HepG2 (cell line): ENCODE results near the gene TMC8. TPM values are rescaled to one million over a fixed set of nuclear protein-coding genes. Genes with fewer than 3 reads are reported as not detected.

Experiments
- ARNTL ChIP-seq: sonication (generic); formaldehyde crosslinking; IDR thresholded peaks from 2 replicates; pipeline ENCODE4 v1.4.0; 2020; ENCODE audit warnings: mild to moderate bottlenecking, missing genetic modification reagents
- BCL6 ChIP-seq: IDR thresholded peaks from 2 replicates; pipeline ENCODE4 v1.6.1; 2016; ENCODE audit warnings: missing genetic modification reagents, missing compliant biosample characterization
- BRD4 ChIP-seq: sonication (generic); formaldehyde crosslinking; IDR thresholded peaks from 2 replicates; pipeline ENCODE4 v1.4.0; 2020; ENCODE audit warnings: missing genetic modification reagents
- GABPB1 ChIP-seq: IDR thresholded peaks from 2 replicates; pipeline ENCODE4 v1.6.1; 2016; ENCODE audit warnings: mild to moderate bottlenecking, missing genetic modification reagents, moderate library complexity, missing compliant biosample characterization
- HMGA1 ChIP-seq: sonication (generic); formaldehyde crosslinking; conservative IDR thresholded peaks from 2 replicates; pipeline ENCODE4 v1.4.0; 2020; ENCODE audit warnings: missing genetic modification reagents
- MED13 ChIP-seq: sonication (generic); formaldehyde crosslinking; IDR thresholded peaks from 2 replicates; pipeline ENCODE4 v1.5.0; 2020; ENCODE audit warnings: missing genetic modification reagents
- NFE2L1 ChIP-seq: sonication (generic); formaldehyde crosslinking; IDR thresholded peaks from 2 replicates; pipeline ENCODE4 v1.4.0; 2020; ENCODE audit warnings: missing genetic modification reagents, mild to moderate bottlenecking, borderline replicate concordance
- NFYB ChIP-seq: sonication (generic); formaldehyde crosslinking; IDR thresholded peaks from 2 replicates; pipeline ENCODE4 v1.4.0; 2020; ENCODE audit warnings: missing genetic modification reagents
- NONO ChIP-seq, 2 experiments: fragments of 450-650 bp in 1 of 2; sonication (generic) in 1 of 2; formaldehyde crosslinking in 1 of 2; IDR thresholded peaks in 1 of 2; conservative IDR thresholded peaks in 1 of 2; 2 replicates each; pipeline versions ENCODE4 v1.6.1 to v1.8.0; 2017 to 2022; ENCODE audit warnings: mild to moderate bottlenecking in 1 of 2, missing genetic modification reagents in 1 of 2, moderate library complexity in 1 of 2
- YY1 ChIP-seq: IDR thresholded peaks from 2 replicates; pipeline ENCODE4 v1.6.1; 2011; ENCODE audit warnings: low read length, low read depth, moderate library complexity, mild to moderate bottlenecking; ENCODE audit not compliant: insufficient read depth, insufficient replicate concordance
- ZNF3 ChIP-seq: IDR thresholded peaks from 2 replicates; pipeline ENCODE4 v1.7.0; 2017; ENCODE audit warnings: inconsistent platforms
- ZNF34 ChIP-seq: sonication (generic); formaldehyde crosslinking; IDR thresholded peaks from 2 replicates; pipeline ENCODE4 v1.4.0; 2020; ENCODE audit warnings: mild to moderate bottlenecking, missing genetic modification reagents, borderline replicate concordance
- ZNF496 ChIP-seq: sonication (generic); formaldehyde crosslinking; IDR thresholded peaks from 2 replicates; pipeline ENCODE4 v1.8.1; 2023; ENCODE audit warnings: mild to moderate bottlenecking, moderate library complexity, missing genetic modification reagents; ENCODE audit not compliant: insufficient replicate concordance
- ZNF660 ChIP-seq: sonication (generic); formaldehyde crosslinking; IDR thresholded peaks from 2 replicates; pipeline ENCODE4 v1.5.1; 2020; ENCODE audit warnings: mild to moderate bottlenecking, low read depth, missing genetic modification reagents, borderline replicate concordance
- ZNF724P ChIP-seq: sonication (generic); formaldehyde crosslinking; IDR thresholded peaks from 2 replicates; pipeline ENCODE4 v1.8.0; 2022; ENCODE audit warnings: missing genetic modification reagents, borderline replicate concordance
- polyA plus RNA-seq, 8 experiments: library from polyadenylated mRNA; depleted of rRNA in 3 of 8; stranded (reverse) in 7 of 8; unstranded in 1 of 8; fragments of >200 nt; fragmentation: Illumina TruSeq in 4 of 8; extraction: Trizol in 4 of 8; gene quantifications; 2 replicates each; pipeline versions ENCODE4 v1.2.1 to v1.2.3, GENCODE V29; 2011 to 2016; ENCODE audit warnings: low read depth in 4 of 8, missing spikeins in 1 of 8, mixed read lengths in 1 of 8; ENCODE audit not compliant: insufficient read depth in 1 of 8
- total RNA-seq, 5 experiments: library from RNA; depleted of rRNA; stranded (reverse); fragments of >200 nt; fragmentation: Illumina TruSeq; extraction: Trizol; gene quantifications; 2 replicates each; pipeline ENCODE4 v1.2.3, GENCODE V29; 2016; ENCODE audit warnings: low read depth in 1 of 5
- TF ChIP-seq, protein P1 (sequence below): IDR thresholded peaks from 2 replicates; pipeline ENCODE4 v1.6.1; 2016; ENCODE audit warnings: control low read depth
- TF ChIP-seq, protein P2 (sequence below): sonication (generic); formaldehyde crosslinking; IDR thresholded peaks from 2 replicates; pipeline ENCODE4 v1.9.0; 2021; ENCODE audit warnings: mild to moderate bottlenecking, missing genetic modification reagents
- TF ChIP-seq, protein P3 (sequence below): sonication (generic); formaldehyde crosslinking; conservative IDR thresholded peaks from 2 replicates; pipeline ENCODE4 v1.4.0; 2020; ENCODE audit warnings: missing genetic modification reagents
- TF ChIP-seq, protein P4 (sequence below): IDR thresholded peaks from 2 replicates; pipeline ENCODE4 v1.6.1; 2016; ENCODE audit warnings: mild to moderate bottlenecking, missing biosample characterization, missing genetic modification reagents
- TF ChIP-seq, protein P5 (sequence below): sonication (generic); formaldehyde crosslinking; IDR thresholded peaks from 2 replicates; pipeline ENCODE4 v1.5.1; 2020; ENCODE audit warnings: missing genetic modification reagents, mild to moderate bottlenecking, borderline replicate concordance

TMC8 gene
- total and polyA plus RNA-seq, 2 of the 13 experiments (the other 11 are each of a cell fraction or from before 2014, with no cell fraction given), result 0.53 to 7.8 TPM

DNA sequence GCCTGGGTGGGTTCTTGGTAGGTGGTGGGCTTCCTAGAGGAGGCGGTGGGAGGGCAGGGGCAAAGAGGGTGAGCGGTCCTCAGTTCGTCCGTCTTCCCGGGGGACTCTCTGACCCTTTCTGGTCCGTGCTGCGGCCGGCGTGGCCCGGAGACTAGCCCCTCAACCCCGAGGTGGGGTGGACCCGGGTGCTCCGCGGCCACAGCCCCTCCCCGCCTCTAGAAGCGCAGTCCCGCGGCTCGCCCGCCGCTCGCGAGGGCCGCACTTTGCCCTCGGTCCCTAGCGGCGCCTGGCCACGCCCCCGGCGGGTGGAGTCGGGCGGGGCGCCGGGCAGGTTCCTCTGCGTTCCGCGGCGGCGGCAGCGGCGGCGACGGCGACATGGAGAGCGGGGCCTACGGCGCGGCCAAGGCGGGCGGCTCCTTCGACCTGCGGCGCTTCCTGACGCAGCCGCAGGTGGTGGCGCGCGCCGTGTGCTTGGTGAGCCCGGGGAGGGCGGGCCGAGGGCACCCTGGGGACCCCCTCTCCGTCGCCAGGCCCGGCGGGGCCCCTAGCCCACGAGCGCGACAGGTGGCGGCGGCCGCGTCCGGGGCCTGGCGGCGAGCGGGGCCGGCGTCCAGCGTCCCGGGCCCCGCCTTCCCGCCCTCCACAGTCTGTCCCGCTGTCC is 37.8 kb downstream of the TMC8 start, which contains the start of gene SYNGR2 (continued):
- TF ChIP-seq, protein P1, sequence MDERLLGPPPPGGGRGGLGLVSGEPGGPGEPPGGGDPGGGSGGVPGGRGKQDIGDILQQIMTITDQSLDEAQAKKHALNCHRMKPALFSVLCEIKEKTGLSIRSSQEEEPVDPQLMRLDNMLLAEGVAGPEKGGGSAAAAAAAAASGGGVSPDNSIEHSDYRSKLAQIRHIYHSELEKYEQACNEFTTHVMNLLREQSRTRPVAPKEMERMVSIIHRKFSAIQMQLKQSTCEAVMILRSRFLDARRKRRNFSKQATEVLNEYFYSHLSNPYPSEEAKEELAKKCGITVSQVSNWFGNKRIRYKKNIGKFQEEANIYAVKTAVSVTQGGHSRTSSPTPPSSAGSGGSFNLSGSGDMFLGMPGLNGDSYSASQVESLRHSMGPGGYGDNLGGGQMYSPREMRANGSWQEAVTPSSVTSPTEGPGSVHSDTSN (CRISPR knock-in tag), result no peak
- TF ChIP-seq ARNTL (CRISPR knock-in tag) (no peak), ZNF496 (no peak), NFYB (no peak; the same call in 1 of the 2 replicates), NFE2L1 (CRISPR knock-in tag) (no peak), ZNF34 (CRISPR knock-in tag) (0 out of 2 replicates have a peak, but pooled peaks have one; percentile 85), MED13 (CRISPR knock-in tag) (no peak), HMGA1 (CRISPR knock-in tag) (no peak), YY1 (peak; percentile 83), ZNF3 (CRISPR knock-in tag) (no peak), ZNF660 (CRISPR knock-in tag) (no peak), GABPB1 (peak; percentile 72), BRD4 (CRISPR knock-in tag) (peak; percentile 39; the same call in 1 of the 2 replicates), NONO (IDR thresholded peaks at IDR 0.05) (no peak), NONO (CRISPR knock-in tag; conservative IDR thresholded peaks at IDR 0.05) (peak; percentile 86), ZNF724P (CRISPR knock-in tag) (peak; percentile 77; the same call in 1 of the 2 replicates), BCL6 (CRISPR knock-in tag) (peak; percentile 47)
- TF ChIP-seq, protein P2, sequence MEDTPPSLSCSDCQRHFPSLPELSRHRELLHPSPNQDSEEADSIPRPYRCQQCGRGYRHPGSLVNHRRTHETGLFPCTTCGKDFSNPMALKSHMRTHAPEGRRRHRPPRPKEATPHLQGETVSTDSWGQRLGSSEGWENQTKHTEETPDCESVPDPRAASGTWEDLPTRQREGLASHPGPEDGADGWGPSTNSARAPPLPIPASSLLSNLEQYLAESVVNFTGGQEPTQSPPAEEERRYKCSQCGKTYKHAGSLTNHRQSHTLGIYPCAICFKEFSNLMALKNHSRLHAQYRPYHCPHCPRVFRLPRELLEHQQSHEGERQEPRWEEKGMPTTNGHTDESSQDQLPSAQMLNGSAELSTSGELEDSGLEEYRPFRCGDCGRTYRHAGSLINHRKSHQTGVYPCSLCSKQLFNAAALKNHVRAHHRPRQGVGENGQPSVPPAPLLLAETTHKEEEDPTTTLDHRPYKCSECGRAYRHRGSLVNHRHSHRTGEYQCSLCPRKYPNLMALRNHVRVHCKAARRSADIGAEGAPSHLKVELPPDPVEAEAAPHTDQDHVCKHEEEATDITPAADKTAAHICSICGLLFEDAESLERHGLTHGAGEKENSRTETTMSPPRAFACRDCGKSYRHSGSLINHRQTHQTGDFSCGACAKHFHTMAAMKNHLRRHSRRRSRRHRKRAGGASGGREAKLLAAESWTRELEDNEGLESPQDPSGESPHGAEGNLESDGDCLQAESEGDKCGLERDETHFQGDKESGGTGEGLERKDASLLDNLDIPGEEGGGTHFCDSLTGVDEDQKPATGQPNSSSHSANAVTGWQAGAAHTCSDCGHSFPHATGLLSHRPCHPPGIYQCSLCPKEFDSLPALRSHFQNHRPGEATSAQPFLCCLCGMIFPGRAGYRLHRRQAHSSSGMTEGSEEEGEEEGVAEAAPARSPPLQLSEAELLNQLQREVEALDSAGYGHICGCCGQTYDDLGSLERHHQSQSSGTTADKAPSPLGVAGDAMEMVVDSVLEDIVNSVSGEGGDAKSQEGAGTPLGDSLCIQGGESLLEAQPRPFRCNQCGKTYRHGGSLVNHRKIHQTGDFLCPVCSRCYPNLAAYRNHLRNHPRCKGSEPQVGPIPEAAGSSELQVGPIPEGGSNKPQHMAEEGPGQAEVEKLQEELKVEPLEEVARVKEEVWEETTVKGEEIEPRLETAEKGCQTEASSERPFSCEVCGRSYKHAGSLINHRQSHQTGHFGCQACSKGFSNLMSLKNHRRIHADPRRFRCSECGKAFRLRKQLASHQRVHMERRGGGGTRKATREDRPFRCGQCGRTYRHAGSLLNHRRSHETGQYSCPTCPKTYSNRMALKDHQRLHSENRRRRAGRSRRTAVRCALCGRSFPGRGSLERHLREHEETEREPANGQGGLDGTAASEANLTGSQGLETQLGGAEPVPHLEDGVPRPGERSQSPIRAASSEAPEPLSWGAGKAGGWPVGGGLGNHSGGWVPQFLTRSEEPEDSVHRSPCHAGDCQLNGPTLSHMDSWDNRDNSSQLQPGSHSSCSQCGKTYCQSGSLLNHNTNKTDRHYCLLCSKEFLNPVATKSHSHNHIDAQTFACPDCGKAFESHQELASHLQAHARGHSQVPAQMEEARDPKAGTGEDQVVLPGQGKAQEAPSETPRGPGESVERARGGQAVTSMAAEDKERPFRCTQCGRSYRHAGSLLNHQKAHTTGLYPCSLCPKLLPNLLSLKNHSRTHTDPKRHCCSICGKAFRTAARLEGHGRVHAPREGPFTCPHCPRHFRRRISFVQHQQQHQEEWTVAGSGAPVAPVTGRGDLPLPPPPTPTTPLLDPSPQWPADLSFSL (CRISPR knock-in tag), result no peak
- TF ChIP-seq, protein P3, sequence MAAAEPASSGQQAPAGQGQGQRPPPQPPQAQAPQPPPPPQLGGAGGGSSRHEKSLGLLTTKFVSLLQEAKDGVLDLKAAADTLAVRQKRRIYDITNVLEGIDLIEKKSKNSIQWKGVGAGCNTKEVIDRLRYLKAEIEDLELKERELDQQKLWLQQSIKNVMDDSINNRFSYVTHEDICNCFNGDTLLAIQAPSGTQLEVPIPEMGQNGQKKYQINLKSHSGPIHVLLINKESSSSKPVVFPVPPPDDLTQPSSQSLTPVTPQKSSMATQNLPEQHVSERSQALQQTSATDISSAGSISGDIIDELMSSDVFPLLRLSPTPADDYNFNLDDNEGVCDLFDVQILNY (CRISPR knock-in tag), result no peak
- TF ChIP-seq, protein P4, sequence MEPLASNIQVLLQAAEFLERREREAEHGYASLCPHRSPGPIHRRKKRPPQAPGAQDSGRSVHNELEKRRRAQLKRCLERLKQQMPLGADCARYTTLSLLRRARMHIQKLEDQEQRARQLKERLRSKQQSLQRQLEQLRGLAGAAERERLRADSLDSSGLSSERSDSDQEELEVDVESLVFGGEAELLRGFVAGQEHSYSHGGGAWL (CRISPR knock-in tag), result no peak; the same call in 1 of the 2 replicates
- TF ChIP-seq, protein P5, sequence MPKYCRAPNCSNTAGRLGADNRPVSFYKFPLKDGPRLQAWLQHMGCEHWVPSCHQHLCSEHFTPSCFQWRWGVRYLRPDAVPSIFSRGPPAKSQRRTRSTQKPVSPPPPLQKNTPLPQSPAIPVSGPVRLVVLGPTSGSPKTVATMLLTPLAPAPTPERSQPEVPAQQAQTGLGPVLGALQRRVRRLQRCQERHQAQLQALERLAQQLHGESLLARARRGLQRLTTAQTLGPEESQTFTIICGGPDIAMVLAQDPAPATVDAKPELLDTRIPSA (CRISPR knock-in tag), result 0 out of 2 replicates have a peak, but pooled peaks have one; percentile 8
